Measurements from ENCODE around the gene NEURL4.

Gene NEURL4

GRCh38 chr17:7314719-7315569, 14.2 kb downstream of the NEURL4 start, which contains the start of gene GPS2:
GPS2 (minus strand) TSS chr17:7315360; CDS start chr17:7315052, 308 bp downstream.
- H3K9me3 ChIP-seq (ENCODE audit: control insufficient read depth, low read length), result no peaks in the 10 kb centered on the region
- H3K27me3 ChIP-seq (ENCODE audit: control insufficient read depth in 1 of 2, insufficient read depth in 1 of 2, low read length in 2 of 2), result no peaks in the 10 kb centered on the region
- H4K91ac ChIP-seq (ENCODE audit: low read length), result peak within 1 kb of the TSS; percentile 88
- peak within 1 kb of the TSS; percentile 63 for H2BK5ac ChIP-seq (ENCODE audit: low read depth, low read length, poor library complexity, severe bottlenecking)
- H2AK5ac ChIP-seq (ENCODE audit: low read length, severe bottlenecking), result peak within 1 kb of the TSS; percentile 50
- H2BK120ac ChIP-seq (ENCODE audit: low read depth, low read length), result peak within 1 kb of the TSS; percentile 57
- no peak within 1 kb of the TSS for H2BK12ac ChIP-seq (ENCODE audit: low read length in 2 of 2)
- H3K4ac ChIP-seq (ENCODE audit: low read depth in 1 of 2, low read length in 2 of 2), result peak within 1 kb of the TSS; percentile 92 to 97
- peak within 1 kb of the TSS in 1 of 2 experiments; percentile 21 for H3K14ac ChIP-seq (ENCODE audit: low read length in 2 of 2)
- peak within 1 kb of the TSS; percentile 77 to 95 for H3K4me3 ChIP-seq (ENCODE audit: insufficient read depth in 1 of 2, low read depth in 1 of 2, low read length in 2 of 2)
- H3K36me3 ChIP-seq (ENCODE audit: control insufficient read depth in 1 of 2, insufficient read depth in 2 of 2, low read depth in 1 of 2, low read length in 2 of 2), result peaks cover 69 to 73% of the 10 kb centered on the region in 2 experiments
- H2BK15ac ChIP-seq (ENCODE audit: low read depth, poor library complexity, severe bottlenecking), result peak within 1 kb of the TSS; percentile 78
- H3K79me1 ChIP-seq (replicated peaks; ENCODE audit: low read length, poor library complexity, severe bottlenecking), result peaks cover 12% of the 10 kb centered on the region
- H3K9ac ChIP-seq (ENCODE audit: low read length), result peak within 1 kb of the TSS; percentile 91
- peak within 1 kb of the TSS; percentile 65 for H2AFZ ChIP-seq (ENCODE audit: low read depth, low read length)
- peak within 1 kb of the TSS; percentile 76 for H3K4me2 ChIP-seq (ENCODE audit: low read length, poor library complexity, severe bottlenecking)
- peak within 1 kb of the TSS; percentile 24 to 65 for H3K23ac ChIP-seq (ENCODE audit: low read length in 2 of 2)
- H3K18ac ChIP-seq (ENCODE audit: low read depth in 1 of 2, low read length in 2 of 2), result peak within 1 kb of the TSS; percentile 85 to 86
- peaks cover 15% of the 10 kb centered on the region for H3K4me1 ChIP-seq (ENCODE audit: control insufficient read depth, insufficient read depth, low read depth, low read length)
- peak within 1 kb of the TSS; percentile 62 for H3K27ac ChIP-seq (ENCODE audit: low read length, poor library complexity, severe bottlenecking)
- under 1% methylated on average over 72 of the region's 95 CpGs for WGBS
- H4K8ac ChIP-seq (ENCODE audit: low read length), result peak within 1 kb of the TSS; percentile 98
- peak; percentile 80 for DNase-seq

DNA sequence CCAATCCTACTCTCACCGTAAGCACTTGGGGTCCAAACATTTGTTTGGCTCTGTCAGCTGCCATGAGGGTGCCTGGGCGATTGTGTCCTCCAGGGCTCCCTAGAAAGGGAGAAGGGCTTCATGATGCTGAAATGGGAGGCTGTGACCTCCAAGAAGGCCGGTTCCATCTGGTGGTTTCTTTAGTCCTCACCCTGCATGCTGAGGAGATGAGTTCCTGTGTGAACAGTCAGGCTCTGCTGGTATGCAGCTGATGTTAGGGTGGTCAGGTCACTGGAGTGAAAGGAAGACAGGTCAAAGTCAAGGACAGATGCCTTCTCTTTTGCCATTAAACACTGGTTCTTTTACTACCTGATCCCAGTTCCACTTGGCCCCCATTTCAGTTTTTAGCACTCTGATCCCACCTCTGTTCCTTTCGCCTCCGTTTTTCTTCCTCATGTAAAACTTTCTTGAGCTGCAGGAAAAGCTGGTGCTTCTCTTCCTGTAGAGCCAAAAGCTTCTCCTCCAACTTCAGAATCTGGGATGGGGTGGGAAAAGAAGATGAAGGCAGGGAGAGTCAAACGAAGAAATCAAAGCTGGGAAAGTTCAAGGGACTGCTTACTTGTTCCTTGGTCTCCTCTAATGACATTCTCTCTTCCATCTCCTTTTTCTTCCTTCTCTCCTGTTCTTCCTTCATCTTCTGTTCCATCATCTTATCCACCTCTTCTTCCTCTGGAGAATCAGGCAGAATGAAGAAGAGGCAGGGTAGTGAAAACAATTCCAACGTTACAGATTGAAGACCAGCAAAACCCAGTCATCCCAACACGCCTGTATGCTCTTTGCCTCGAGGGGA, 15.0 kb downstream of the NEURL4 start:
- peaks cover 20% of the 10 kb centered on the region for H3K4me1 ChIP-seq (ENCODE audit: control insufficient read depth, insufficient read depth, low read depth, low read length)
- no peak overlapping the region for H4K91ac ChIP-seq (ENCODE audit: low read length)
- no peak overlapping the region for H2BK120ac ChIP-seq (ENCODE audit: low read depth, low read length)
- no peak overlapping the region for H3K18ac ChIP-seq (ENCODE audit: low read depth in 1 of 2, low read length in 2 of 2)
- no peak overlapping the region for H2BK12ac ChIP-seq (ENCODE audit: low read length in 2 of 2)
- H2AFZ ChIP-seq (ENCODE audit: low read depth, low read length), result no peak overlapping the region
- no peak overlapping the region for H3K4ac ChIP-seq (ENCODE audit: low read depth in 1 of 2, low read length in 2 of 2)
- peaks cover 12% of the 10 kb centered on the region for H3K79me1 ChIP-seq (replicated peaks; ENCODE audit: low read length, poor library complexity, severe bottlenecking)
- H3K23ac ChIP-seq (ENCODE audit: low read length in 2 of 2), result no peak overlapping the region
- no peak overlapping the region for H4K8ac ChIP-seq (ENCODE audit: low read length)
- H2AK5ac ChIP-seq (ENCODE audit: low read length, severe bottlenecking), result no peak overlapping the region
- peak; percentile 34 for DNase-seq
- peak overlapping the region; percentile 31 for H3K4me2 ChIP-seq (ENCODE audit: low read length, poor library complexity, severe bottlenecking)
- no peak overlapping the region for H3K27ac ChIP-seq (ENCODE audit: low read length, poor library complexity, severe bottlenecking)
- peak overlapping the region; percentile 91 for H3K9ac ChIP-seq (ENCODE audit: low read length)
- 39% methylated on average over 6 of the region's 9 CpGs for WGBS
- H3K14ac ChIP-seq (ENCODE audit: low read length in 2 of 2), result no peak overlapping the region
- no peak overlapping the region for H2BK5ac ChIP-seq (ENCODE audit: low read depth, low read length, poor library complexity, severe bottlenecking)
- H2BK15ac ChIP-seq (ENCODE audit: low read depth, poor library complexity, severe bottlenecking), result no peak overlapping the region
- peak overlapping the region; percentile 77 to 95 for H3K4me3 ChIP-seq (ENCODE audit: insufficient read depth in 1 of 2, low read depth in 1 of 2, low read length in 2 of 2)
- H3K27me3 ChIP-seq (ENCODE audit: control insufficient read depth in 1 of 2, insufficient read depth in 1 of 2, low read length in 2 of 2), result no peaks in the 10 kb centered on the region
- peaks cover 73 to 78% of the 10 kb centered on the region in 2 experiments for H3K36me3 ChIP-seq (ENCODE audit: control insufficient read depth in 1 of 2, insufficient read depth in 2 of 2, low read depth in 1 of 2, low read length in 2 of 2)
- no peaks in the 10 kb centered on the region for H3K9me3 ChIP-seq (ENCODE audit: control insufficient read depth, low read length)

GRCh38 chr17:7313088-7313889, 15.8 kb downstream of the NEURL4 start:
- H2BK12ac ChIP-seq (ENCODE audit: low read length in 2 of 2), result no peak overlapping the region
- no peak overlapping the region for H2BK120ac ChIP-seq (ENCODE audit: low read depth, low read length)
- H3K79me1 ChIP-seq (replicated peaks; ENCODE audit: low read length, poor library complexity, severe bottlenecking), result peaks cover 12% of the 10 kb centered on the region
- no peak overlapping the region for H2BK15ac ChIP-seq (ENCODE audit: low read depth, poor library complexity, severe bottlenecking)
- H3K18ac ChIP-seq (ENCODE audit: low read depth in 1 of 2, low read length in 2 of 2), result no peak overlapping the region
- peak overlapping the region; percentile 91 for H3K9ac ChIP-seq (ENCODE audit: low read length)
- DNase-seq, result no peak
- H2AFZ ChIP-seq (ENCODE audit: low read depth, low read length), result no peak overlapping the region
- H2BK5ac ChIP-seq (ENCODE audit: low read depth, low read length, poor library complexity, severe bottlenecking), result no peak overlapping the region
- H3K4ac ChIP-seq (ENCODE audit: low read depth in 1 of 2, low read length in 2 of 2), result no peak overlapping the region
- peaks cover 22% of the 10 kb centered on the region for H3K4me1 ChIP-seq (ENCODE audit: control insufficient read depth, insufficient read depth, low read depth, low read length)
- H3K27ac ChIP-seq (ENCODE audit: low read length, poor library complexity, severe bottlenecking), result no peak overlapping the region
- H3K4me3 ChIP-seq (ENCODE audit: insufficient read depth in 1 of 2, low read depth in 1 of 2, low read length in 2 of 2), result peak overlapping the region in 1 of 2 experiments; percentile 95
- no peak overlapping the region for H3K14ac ChIP-seq (ENCODE audit: low read length in 2 of 2)
- H3K9me3 ChIP-seq (ENCODE audit: control insufficient read depth, low read length), result no peaks in the 10 kb centered on the region
- H3K23ac ChIP-seq (ENCODE audit: low read length in 2 of 2), result no peak overlapping the region
- no peak overlapping the region for H4K8ac ChIP-seq (ENCODE audit: low read length)
- peaks cover 65 to 70% of the 10 kb centered on the region in 2 experiments for H3K36me3 ChIP-seq (ENCODE audit: control insufficient read depth in 1 of 2, insufficient read depth in 2 of 2, low read depth in 1 of 2, low read length in 2 of 2)
- H4K91ac ChIP-seq (ENCODE audit: low read length), result no peak overlapping the region
- H2AK5ac ChIP-seq (ENCODE audit: low read length, severe bottlenecking), result no peak overlapping the region
- no peaks in the 10 kb centered on the region for H3K27me3 ChIP-seq (ENCODE audit: control insufficient read depth in 1 of 2, insufficient read depth in 1 of 2, low read length in 2 of 2)
- 91% methylated on average over 5 of the region's 7 CpGs for WGBS
- H3K4me2 ChIP-seq (ENCODE audit: low read length, poor library complexity, severe bottlenecking), result no peak overlapping the region

Data from mesenchymal stem cell (in vitro differentiated cells and primary cell).